Gastrocnemius medialis (tissue), 4 donors: ENCODE data around the gene ACVRL1. TPM values are rescaled to one million over a fixed set of nuclear protein-coding genes. Genes with fewer than 3 reads are reported as not detected.

ENCODE experiments used
- ATAC-seq, 2 donors: fragments of 150-250 bp; one replicate each; pipeline ENCODE4 v1.9.1; 2016
- DNase-seq, 2 donors: peaks; one replicate each; pipeline ENCODE4 v3.0.0-alpha.2; 2019
- H3K27ac ChIP-seq, 4 donors: fragments of 200-600 bp; sonication (generic); 1 replicate in 1 of 4; 2 replicates in 3 of 4; pipeline ENCODE4 v1.5.1; 2016 to 2018; ENCODE audit warnings: mild to moderate bottlenecking in 2 of 4, moderate library complexity in 1 of 4
- H3K27me3 ChIP-seq, 3 donors: fragments of 200-600 bp; sonication (generic) in 2 of 3; 1 replicate in 1 of 3; 2 replicates in 2 of 3; pipeline versions ENCODE4 v1.5.1 to v1.6.0; 2016 to 2019; ENCODE audit warnings: mild to moderate bottlenecking in 1 of 3, moderate library complexity in 1 of 3
- H3K36me3 ChIP-seq, 2 donors: fragments of 200-600 bp; sonication (generic) in 1 of 2; one replicate each; pipeline ENCODE4 v1.5.1; 2017 to 2018
- H3K4me1 ChIP-seq, 2 donors: fragments of 200-600 bp; sonication (generic) in 1 of 2; one replicate each; pipeline ENCODE4 v1.5.1; 2016 to 2017; ENCODE audit warnings: mild to moderate bottlenecking in 2 of 2
- H3K4me3 ChIP-seq, 4 donors: fragments of 200-600 bp; sonication (generic) in 3 of 4; 1 replicate in 1 of 4; 2 replicates in 3 of 4; pipeline ENCODE4 v1.5.1; 2016 to 2019; ENCODE audit warnings: mild to moderate bottlenecking in 2 of 4
- H3K9me3 ChIP-seq, 3 donors: fragments of 200-600 bp; sonication (generic) in 2 of 3; 1 replicate in 1 of 3; 2 replicates in 2 of 3; pipeline ENCODE4 v1.5.1; 2016 to 2019
- POLR2A ChIP-seq, 2 donors: fragments of 450-650 bp; IDR thresholded peaks; one replicate each; pipeline ENCODE4 v1.6.1; 2017; ENCODE audit warnings: antibody characterized with exemption in 2 of 2, mild to moderate bottlenecking in 2 of 2, moderate library complexity in 2 of 2
- in situ Hi-C, 4 donors: fragments of 200-750 bp; cut with MboI; loops; one replicate each; pipeline versions ENCODE4 v1.15.0 to v1.8.0; 2017; ENCODE audit warnings: low sequenced_read_pairs in 4 of 4
- intact Hi-C: fragments of 100-400 bp; cut with DNase I; formaldehyde crosslinking; loops from one replicate; pipeline ENCODE4 v1.15.1; 2023; ENCODE audit warnings: low total_unique reads
- total RNA-seq, 4 donors: library from RNA; depleted of rRNA; stranded (reverse); fragments of >200 nt; gene quantifications; one replicate each; pipeline versions ENCODE4 v1.1.0 to v1.2.3, GENCODE V29; 2016
- TF ChIP-seq, protein P1 (sequence below), 5 experiments: fragments of 450-650 bp in 3 of 5; fragments of 200-600 bp in 2 of 5; sonication (generic) in 2 of 5; IDR thresholded peaks in 4 of 5; conservative IDR thresholded peaks in 1 of 5; 1 replicate in 4 of 5; 2 replicates in 1 of 5; pipeline ENCODE4 v1.5.1; 2016 to 2019; ENCODE audit warnings: antibody characterized with exemption in 5 of 5, mild to moderate bottlenecking in 3 of 5, moderate library complexity in 3 of 5

ACVRL1 gene
- total RNA-seq, 4 donors from 2014 or later: 37.1 to 53.5 (median 43.3) TPM

DNA sequence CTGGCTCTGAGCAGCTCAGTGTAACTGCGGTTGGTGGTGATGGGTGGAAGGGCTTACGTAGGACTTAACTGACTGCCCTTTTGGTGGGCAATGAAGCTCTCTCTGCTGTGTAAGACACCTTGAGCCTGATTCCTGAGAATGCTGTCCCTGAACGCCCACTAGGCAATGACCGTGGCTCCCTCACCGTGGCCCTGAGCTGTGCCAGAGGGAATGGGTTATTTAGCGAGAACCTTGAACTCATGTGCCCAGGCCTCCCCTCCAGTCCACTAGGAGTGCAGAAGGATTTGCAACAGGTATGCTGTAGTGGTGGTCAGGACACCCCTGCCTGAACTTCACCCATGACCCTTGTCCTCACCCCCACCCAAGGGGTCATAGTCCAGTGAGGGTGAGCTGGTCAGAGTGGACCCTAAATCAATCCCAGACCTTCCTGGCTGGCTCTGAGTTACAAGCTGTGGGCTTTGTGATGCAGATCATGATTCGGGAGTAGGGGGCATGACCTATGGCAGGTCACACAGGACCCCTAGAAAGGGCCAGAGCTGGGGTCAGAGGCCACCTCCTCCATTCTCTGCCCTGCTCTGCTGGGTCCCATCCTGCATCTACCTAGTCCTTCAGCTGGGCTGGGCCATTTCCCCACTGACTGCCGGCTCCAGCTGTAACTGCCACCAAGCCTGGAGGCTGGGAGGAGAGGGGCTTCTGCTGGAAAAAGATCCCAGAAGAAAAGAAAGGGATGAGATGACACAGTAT, 33.9 kb upstream of the ACVRL1 start:
- DNase-seq: no peak
- TF ChIP-seq, protein P1, sequence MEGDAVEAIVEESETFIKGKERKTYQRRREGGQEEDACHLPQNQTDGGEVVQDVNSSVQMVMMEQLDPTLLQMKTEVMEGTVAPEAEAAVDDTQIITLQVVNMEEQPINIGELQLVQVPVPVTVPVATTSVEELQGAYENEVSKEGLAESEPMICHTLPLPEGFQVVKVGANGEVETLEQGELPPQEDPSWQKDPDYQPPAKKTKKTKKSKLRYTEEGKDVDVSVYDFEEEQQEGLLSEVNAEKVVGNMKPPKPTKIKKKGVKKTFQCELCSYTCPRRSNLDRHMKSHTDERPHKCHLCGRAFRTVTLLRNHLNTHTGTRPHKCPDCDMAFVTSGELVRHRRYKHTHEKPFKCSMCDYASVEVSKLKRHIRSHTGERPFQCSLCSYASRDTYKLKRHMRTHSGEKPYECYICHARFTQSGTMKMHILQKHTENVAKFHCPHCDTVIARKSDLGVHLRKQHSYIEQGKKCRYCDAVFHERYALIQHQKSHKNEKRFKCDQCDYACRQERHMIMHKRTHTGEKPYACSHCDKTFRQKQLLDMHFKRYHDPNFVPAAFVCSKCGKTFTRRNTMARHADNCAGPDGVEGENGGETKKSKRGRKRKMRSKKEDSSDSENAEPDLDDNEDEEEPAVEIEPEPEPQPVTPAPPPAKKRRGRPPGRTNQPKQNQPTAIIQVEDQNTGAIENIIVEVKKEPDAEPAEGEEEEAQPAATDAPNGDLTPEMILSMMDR (IDR thresholded peaks at IDR 0.05 in 4 of 5, conservative IDR thresholded peaks at IDR 0.05 in 1 of 5): no peak
- TF ChIP-seq POLR2A (IDR thresholded peaks at IDR 0.05): no peak
- no peak overlapping the region for H3K4me3 ChIP-seq
- H3K27ac ChIP-seq: no peak overlapping the region
- intact Hi-C loops (no loop called here), in situ Hi-C loops (no loop called here)
- H3K4me1 ChIP-seq: peaks cover 0 to 7% of the 10 kb centered on the region in 2 donors
- no peaks in the 10 kb centered on the region for H3K9me3 ChIP-seq
- ATAC-seq: no peak
- peaks cover 7 to 16% (median 7%) of the 10 kb centered on the region in 3 donors for H3K27me3 ChIP-seq
- no peaks in the 10 kb centered on the region for H3K36me3 ChIP-seq

DNA sequence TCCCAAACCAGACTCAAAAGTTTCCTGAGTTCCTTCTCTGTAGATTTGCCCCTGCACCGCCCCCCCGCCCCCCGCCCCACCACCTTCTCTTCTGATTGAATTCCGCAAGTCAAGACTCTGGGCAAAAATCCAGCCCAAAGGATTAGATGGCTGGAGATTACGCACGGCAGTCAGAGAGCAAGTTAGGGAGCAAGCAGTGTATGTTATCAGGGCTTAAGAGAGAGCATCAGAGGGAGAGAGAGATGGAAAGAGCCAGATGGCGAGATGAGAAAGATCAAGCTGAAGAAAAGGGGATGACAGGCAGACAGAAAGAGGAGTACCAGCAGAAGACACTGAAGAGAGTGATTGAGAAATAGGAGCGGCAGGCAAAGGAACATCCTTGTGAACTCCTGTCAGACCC, 33.3 kb upstream of the ACVRL1 start:
- DNase-seq (no peak), ATAC-seq (no peak)
- Histone ChIP-seq H3K27ac (no peak overlapping the region), H3K27me3 (peaks cover 1 to 11% (median 2%) of the 10 kb centered on the region in 3 donors), H3K36me3 (no peaks in the 10 kb centered on the region), H3K9me3 (no peaks in the 10 kb centered on the region), H3K4me1 (peaks cover 0 to 4% of the 10 kb centered on the region in 2 donors), H3K4me3 (no peak overlapping the region)
- intact Hi-C loops (no loop called here), in situ Hi-C loops (no loop called here)
- no peak for TF ChIP-seq POLR2A (IDR thresholded peaks at IDR 0.05)
- TF ChIP-seq, protein P1 (IDR thresholded peaks at IDR 0.05 in 4 of 5, conservative IDR thresholded peaks at IDR 0.05 in 1 of 5): no peak

DNA sequence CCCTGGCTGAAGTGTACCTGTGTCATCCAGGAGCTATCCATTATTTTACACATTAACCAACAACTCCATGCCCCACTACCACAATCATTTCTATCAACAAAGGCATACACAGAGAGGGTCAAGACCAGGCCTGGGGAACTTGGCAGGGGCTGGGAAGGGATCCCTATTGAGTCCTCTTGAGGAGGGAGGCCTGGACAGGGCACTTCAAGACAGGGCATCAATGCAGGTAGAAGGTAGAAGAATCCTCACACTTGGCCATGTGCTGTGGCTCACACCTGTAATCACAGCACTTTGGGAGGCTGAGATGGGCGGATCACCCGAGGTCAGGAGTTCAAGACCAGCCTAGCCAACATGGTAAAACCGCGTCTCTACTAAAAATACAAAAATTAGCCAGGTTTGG, 32.8 kb upstream of the ACVRL1 start:
- Histone ChIP-seq H3K36me3 (no peaks in the 10 kb centered on the region), H3K4me1 (no peaks in the 10 kb centered on the region)
- in situ Hi-C loops: no loop called here

DNA sequence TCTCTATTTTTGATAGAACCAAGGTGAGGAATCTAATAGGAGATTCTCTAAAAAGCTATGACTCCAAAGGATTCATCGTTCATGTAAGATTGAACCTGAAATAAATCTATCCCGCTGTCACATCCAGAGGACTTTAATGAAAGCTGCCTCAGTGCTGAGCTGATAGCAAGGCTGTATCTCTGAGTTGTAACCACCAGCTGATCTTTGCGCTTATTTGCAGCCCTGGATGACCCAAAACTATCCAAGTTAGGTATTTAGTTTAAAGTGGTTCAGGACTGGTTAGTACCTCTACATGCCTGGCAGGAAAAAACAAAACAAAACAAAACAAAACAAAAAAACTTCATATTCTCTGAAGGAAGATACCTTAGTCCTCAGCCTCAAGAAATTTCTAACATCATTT, 28.2 kb upstream of the ACVRL1 start:
- no peaks in the 10 kb centered on the region for H3K36me3 ChIP-seq
- in situ Hi-C loops (no loop called here), intact Hi-C loops (no loop called here)
- no peaks in the 10 kb centered on the region for H3K9me3 ChIP-seq
- ATAC-seq (no peak), DNase-seq (no peak)
- H3K4me1 ChIP-seq: no peaks in the 10 kb centered on the region
- H3K27ac ChIP-seq: no peak overlapping the region
- no peak overlapping the region for H3K4me3 ChIP-seq
- TF ChIP-seq, protein P1 (IDR thresholded peaks at IDR 0.05 in 4 of 5, conservative IDR thresholded peaks at IDR 0.05 in 1 of 5): no peak
- TF ChIP-seq POLR2A (IDR thresholded peaks at IDR 0.05): no peak
- H3K27me3 ChIP-seq: no peaks in the 10 kb centered on the region

More for the DNA sequence above, 32.8 kb upstream of the ACVRL1 start:
- no peak for ATAC-seq
- no peak for DNase-seq
- peaks cover 0 to 6% (median 0%) of the 10 kb centered on the region in 3 donors for H3K27me3 ChIP-seq
- no peak for TF ChIP-seq POLR2A (IDR thresholded peaks at IDR 0.05)
- TF ChIP-seq, protein P1 (IDR thresholded peaks at IDR 0.05 in 4 of 5, conservative IDR thresholded peaks at IDR 0.05 in 1 of 5): no peak
- no peak overlapping the region for H3K4me3 ChIP-seq
- no peak overlapping the region for H3K27ac ChIP-seq
- intact Hi-C loops: no loop called here
- no peaks in the 10 kb centered on the region for H3K9me3 ChIP-seq
